Adipose tissue (tissue), 3 donors: Measurements from ENCODE around the gene MLLT3. TPM values are rescaled to one million over a fixed set of nuclear protein-coding genes. Genes with fewer than 3 reads are reported as not detected.
"Not testable (repeated sequence)": the region's sequence is repeated elsewhere in the genome, so short reads cannot be mapped to it uniquely, and the experiment has no call there.

ENCODE experiments used
- H3K27ac ChIP-seq: one replicate; pipeline ENCODE4 v1.5.1; 2013; ENCODE audit warnings: low read depth, low read length
- WGBS, 3 donors: extraction: QIAGEN DNeasy Blood & Tissue Kit; methylation state at CpG; one replicate each; pipeline ENCODE4 v1.1.7; 2013; 5-methylcytosine and 5-hydroxymethylcytosine counted together
- polyA plus RNA-seq, 3 donors: library from polyadenylated mRNA; stranded (reverse); fragments of 200-250 nt; gene quantifications; one replicate each; pipeline ENCODE4 v1.2.3, GENCODE V29; 2013
- donor health status: healthy with polysubstance abuse.
- donor health status: Bipolar disorder and iron deficiency.
- donor health status: healthy.

The MLLT3 gene
- polyA plus RNA-seq = 10 to 100 TPM in 1 of 3 donors, 1 to 10 TPM in 2; 2.5 to 10.7 (median 5.9) TPM

GRCh38 chr9:20622330-20623020 lies at the start of gene MLLT3:
MLLT3 (minus strand) TSS chr9:20622499.
- 0 to 1% (median 1%) methylated on average over 38 to 41 of the region's 41 CpGs for WGBS, 3 donors
- H3K27ac ChIP-seq = no peak within 1 kb of the TSS

GRCh38 chr9:20671635-20672034 lies 49.3 kb upstream of the MLLT3 start:
- H3K27ac ChIP-seq = no peak overlapping the region
- 69 to 87% (median 80%) methylated on average over 4 of the region's 4 CpGs for WGBS, 3 donors

- 59 to 84% (median 71%) methylated on average over 6 of the region's 6 CpGs for WGBS, 3 donors
- H3K27ac ChIP-seq = no peak overlapping the region
These were observed 48.1 kb upstream of the MLLT3 start for GRCh38 chr9:20670395-20670794.

- H3K27ac ChIP-seq = no peak overlapping the region
- 92 to 97% (median 96%) methylated on average over 3 of the region's 3 CpGs for WGBS, 3 donors
These were observed 42.2 kb upstream of the MLLT3 start for GRCh38 chr9:20664501-20664900.

- WGBS, 3 donors = 86 to 99% (median 93%) methylated on average over 2 of the region's 2 CpGs
These were observed 40.8 kb upstream of the MLLT3 start for GRCh38 chr9:20663133-20663532.

GRCh38 chr9:20662156-20662555 lies 39.9 kb upstream of the MLLT3 start:
- WGBS, 3 donors = 63 to 70% (median 63%) methylated on average over 3 of the region's 3 CpGs
- H3K27ac ChIP-seq = no peak overlapping the region

More at GRCh38 chr9:20663133-20663532, 40.8 kb upstream of the MLLT3 start:
- H3K27ac ChIP-seq = no peak overlapping the region

GRCh38 chr9:20659474-20659967 lies 37.2 kb upstream of the MLLT3 start:
- no peak overlapping the region for H3K27ac ChIP-seq
- 49 to 68% (median 62%) methylated on average over 2 of the region's 2 CpGs for WGBS, 3 donors

GRCh38 chr9:20658677-20659473 lies 36.6 kb upstream of the MLLT3 start:
- no peak overlapping the region for H3K27ac ChIP-seq

GRCh38 chr9:20658246-20658667 lies 36.0 kb upstream of the MLLT3 start:
- H3K27ac ChIP-seq = not testable (repeated sequence)
- WGBS, 3 donors = 10 to 58% (median 55%) methylated on average over 10 to 25 of the region's 27 CpGs

More at GRCh38 chr9:20658677-20659473, 36.6 kb upstream of the MLLT3 start:
- WGBS, 3 donors = 67 to 81% (median 73%) methylated on average over 13 of the region's 13 CpGs

GRCh38 chr9:20651939-20652338 lies 29.6 kb upstream of the MLLT3 start:
- 45 to 83% (median 56%) methylated on average over 4 of the region's 4 CpGs for WGBS, 3 donors
- H3K27ac ChIP-seq = no peak overlapping the region

GRCh38 chr9:20650750-20651299 lies 28.5 kb upstream of the MLLT3 start:
- H3K27ac ChIP-seq = no peak overlapping the region
- WGBS, 3 donors = 61 to 91% (median 88%) methylated on average over 4 of the region's 4 CpGs

GRCh38 chr9:20650313-20650712 lies 28.0 kb upstream of the MLLT3 start:
- 78 to 97% (median 97%) methylated on average over 4 of the region's 4 CpGs for WGBS, 3 donors
- H3K27ac ChIP-seq = no peak overlapping the region

GRCh38 chr9:20649381-20649780 lies 27.1 kb upstream of the MLLT3 start:
- WGBS, 3 donors = 28 to 63% (median 47%) methylated on average over 1 of the region's 1 CpG

GRCh38 chr9:20646656-20647055 lies 24.4 kb upstream of the MLLT3 start:
- H3K27ac ChIP-seq = no peak overlapping the region
- 83 to 87% (median 87%) methylated on average over 4 of the region's 4 CpGs for WGBS, 3 donors

More at GRCh38 chr9:20649381-20649780, 27.1 kb upstream of the MLLT3 start:
- H3K27ac ChIP-seq = no peak overlapping the region

GRCh38 chr9:20643660-20644059 lies 21.4 kb upstream of the MLLT3 start:
- no peak overlapping the region for H3K27ac ChIP-seq
- WGBS, 3 donors = 68 to 78% (median 76%) methylated on average over 3 of the region's 3 CpGs

- 76 to 100% (median 82%) methylated on average over 1 of the region's 1 CpG for WGBS, 3 donors
- H3K27ac ChIP-seq = no peak overlapping the region
These were observed 19.7 kb upstream of the MLLT3 start for GRCh38 chr9:20642045-20642444.

GRCh38 chr9:20640331-20641187 lies 18.3 kb upstream of the MLLT3 start:
- H3K27ac ChIP-seq = no peak overlapping the region
- WGBS, 3 donors = 73 to 79% (median 73%) methylated on average over 7 of the region's 7 CpGs

- no peak overlapping the region for H3K27ac ChIP-seq
- WGBS, 3 donors = 82 to 87% (median 83%) methylated on average over 3 of the region's 3 CpGs
These were observed 14.7 kb upstream of the MLLT3 start for GRCh38 chr9:20636888-20637440.
